ENCODE data around the gene KIF5C.

KIF5C gene

GRCh38 chr2:149075105-149075504 lies 200.1 kb downstream of the KIF5C start:
- H3K9me3 ChIP-seq (ENCODE audit: control insufficient read depth, insufficient read depth, low read depth, low read length) = no peaks in the 10 kb centered on the region
- peaks cover 40% of the 10 kb centered on the region for H3K4me1 ChIP-seq (ENCODE audit: control insufficient read depth, insufficient read depth, low read length)
- no peak overlapping the region for H3K27ac ChIP-seq (ENCODE audit: low read depth, low read length)
- H3K36me3 ChIP-seq (ENCODE audit: control insufficient read depth, insufficient read depth, low read length) = no peaks in the 10 kb centered on the region
- H3K9ac ChIP-seq (ENCODE audit: low read length) = no peak overlapping the region
- no peak overlapping the region for H3K4me3 ChIP-seq (ENCODE audit: low read depth, low read length)
- H3K27me3 ChIP-seq (ENCODE audit: control insufficient read depth, insufficient read depth, low read length) = no peaks in the 10 kb centered on the region

- H3K27ac ChIP-seq (ENCODE audit: low read depth, low read length) = no peak overlapping the region
- H3K4me3 ChIP-seq (ENCODE audit: low read depth, low read length) = no peak overlapping the region
Measured at GRCh38 chr2:149075853-149076252, 200.8 kb downstream of the KIF5C start.

More at GRCh38 chr2:149075853-149076252, 200.8 kb downstream of the KIF5C start:
- no peaks in the 10 kb centered on the region for H3K9me3 ChIP-seq (ENCODE audit: control insufficient read depth, insufficient read depth, low read depth, low read length)
- peaks cover 42% of the 10 kb centered on the region for H3K4me1 ChIP-seq (ENCODE audit: control insufficient read depth, insufficient read depth, low read length)
- no peaks in the 10 kb centered on the region for H3K36me3 ChIP-seq (ENCODE audit: control insufficient read depth, insufficient read depth, low read length)
- no peak overlapping the region for H3K9ac ChIP-seq (ENCODE audit: low read length)
- H3K27me3 ChIP-seq (ENCODE audit: control insufficient read depth, insufficient read depth, low read length) = no peaks in the 10 kb centered on the region

Measured in HUES6 (cell line).